GM23248 (cell line): ENCODE data around the gene AEBP1. TPM values are rescaled to one million over a fixed set of nuclear protein-coding genes. Genes with fewer than 3 reads are reported as not detected.

Experiments
- DNase-seq: peaks from one replicate; pipeline ENCODE4 v3.0.0-alpha.2; 2015
- H2AFZ ChIP-seq: fragments of 200-600 bp; sonication (generic); 2 replicates; pipeline ENCODE4 v1.6.1; 2016; ENCODE audit warnings: antibody characterized with exemption
- H3F3A ChIP-seq: fragments of 200-600 bp; sonication (generic); 2 replicates; pipeline ENCODE4 v1.6.1; 2016; ENCODE audit warnings: mild to moderate bottlenecking, antibody characterized with exemption, mixed run types; ENCODE audit not compliant: insufficient read depth
- H3K27ac ChIP-seq: fragments of 200-600 bp; sonication (generic); 2 replicates; pipeline ENCODE4 v1.5.1; 2016; ENCODE audit warnings: mild to moderate bottlenecking
- H3K27me3 ChIP-seq: fragments of 200-600 bp; sonication (generic); replicated peaks from 2 replicates; pipeline ENCODE4 v1.6.1; 2016; ENCODE audit warnings: mild to moderate bottlenecking; ENCODE audit not compliant: insufficient read depth
- H3K36me3 ChIP-seq: fragments of 200-600 bp; sonication (generic); 2 replicates; pipeline ENCODE4 v1.6.1; 2016; ENCODE audit warnings: low read depth, mild to moderate bottlenecking
- H3K4me1 ChIP-seq: fragments of 200-600 bp; sonication (generic); 2 replicates; pipeline ENCODE4 v1.6.1; 2016; ENCODE audit warnings: mild to moderate bottlenecking; ENCODE audit not compliant: insufficient read depth
- H3K4me2 ChIP-seq: fragments of 200-600 bp; sonication (generic); one replicate; pipeline ENCODE4 v1.6.1; 2016; ENCODE audit warnings: mild to moderate bottlenecking; ENCODE audit not compliant: unreplicated experiment
- H3K4me3 ChIP-seq: fragments of 200-600 bp; sonication (generic); 2 replicates; pipeline ENCODE4 v1.5.1; 2016; ENCODE audit warnings: mild to moderate bottlenecking
- H3K79me2 ChIP-seq: fragments of 200-600 bp; sonication (generic); 2 replicates; pipeline ENCODE4 v1.6.1; 2016; ENCODE audit warnings: mild to moderate bottlenecking; ENCODE audit not compliant: insufficient read depth
- H3K9ac ChIP-seq: fragments of 200-600 bp; sonication (generic); 2 replicates; pipeline ENCODE4 v1.6.1; 2016; ENCODE audit warnings: mild to moderate bottlenecking
- H3K9me2 ChIP-seq: fragments of 200-600 bp; sonication (generic); 2 replicates; pipeline ENCODE4 v1.6.1; 2016; ENCODE audit warnings: mixed run types, mild to moderate bottlenecking, moderate library complexity; ENCODE audit not compliant: insufficient read depth
- H3K9me3 ChIP-seq: fragments of 200-600 bp; sonication (generic); one replicate; pipeline ENCODE4 v1.6.1; 2017; ENCODE audit warnings: low read depth
- H4K20me1 ChIP-seq: fragments of 200-600 bp; sonication (generic); 2 replicates; pipeline ENCODE4 v1.6.0; 2016; ENCODE audit not compliant: insufficient read depth
- EZH2 ChIP-seq: fragments of 200-600 bp; sonication (generic); IDR thresholded peaks from 2 replicates; pipeline ENCODE4 v1.6.1; 2018; ENCODE audit warnings: antibody characterized with exemption, mild to moderate bottlenecking; ENCODE audit not compliant: insufficient read depth, poor library complexity, severe bottlenecking
- EZH2phosphoT487 ChIP-seq: fragments of 200-600 bp; sonication (generic); IDR thresholded peaks from 2 replicates; pipeline ENCODE4 v1.6.1; 2018; ENCODE audit warnings: antibody characterized with exemption, moderate library complexity, mild to moderate bottlenecking, low read depth; ENCODE audit not compliant: insufficient read depth
- WGBS, 2 experiments: methylation state at CpG; one replicate each; pipeline ENCODE4 v1.1.6; 2015 to 2017; ENCODE audit warnings: low lambda C conversion rate in 2 of 2, low coverage in 1 of 2; ENCODE audit errors: missing lambda C conversion rate in 2 of 2; 5-methylcytosine and 5-hydroxymethylcytosine counted together
- in situ Hi-C: fragments of 300-500 bp; cut with MboI; formaldehyde crosslinking; loops from 2 replicates; pipeline ENCODE4 v1.15.0; 2020
- polyA plus RNA-seq: library from polyadenylated mRNA; unstranded; fragments of >200 nt; fragmentation: Nextera tagmentation; extraction: Ambion mirVana; gene quantifications from 2 replicates; pipeline ENCODE4 v1.2.1, GENCODE V29; 2016
- total RNA-seq: library from RNA; depleted of rRNA; stranded (reverse); fragments of >200 nt; shearing (Covaris generic); gene quantifications from 2 replicates; pipeline ENCODE4 v1.2.3, GENCODE V29; 2014

Gene AEBP1
- total and polyA plus RNA-seq, 2 experiments from 2014 or later, result 46.6 to 53.0 TPM

DNA sequence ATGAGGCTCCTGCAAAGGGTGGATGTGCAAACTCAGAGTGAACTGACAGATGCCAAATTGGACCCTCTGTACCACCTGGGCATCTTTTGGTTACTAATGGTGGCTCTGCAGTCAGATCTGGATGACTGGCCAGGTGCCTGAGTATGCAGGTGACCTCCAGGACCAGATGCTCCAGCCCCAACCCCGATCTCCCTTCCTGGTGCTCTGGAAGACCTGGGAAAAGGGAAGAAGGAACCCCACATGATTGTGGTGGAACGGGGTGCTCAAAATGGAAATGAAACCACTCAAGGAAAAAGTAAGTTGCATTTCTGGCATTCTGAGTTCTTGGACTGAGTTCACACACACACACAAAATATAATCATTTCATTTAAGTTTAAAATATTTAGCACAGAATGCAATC is 9.8 kb upstream of the AEBP1 start:
- WGBS, 2 experiments, result 68 to 71% methylated on average over 2 of the region's 2 CpGs
- Histone ChIP-seq H3F3A (peaks cover 10% of the 10 kb centered on the region), H3K9ac (no peak overlapping the region), H3K4me2 (no peak overlapping the region), H3K9me2 (no peaks in the 10 kb centered on the region), H3K79me2 (no peaks in the 10 kb centered on the region), H4K20me1 (no peaks in the 10 kb centered on the region), H3K27me3 (no peaks in the 10 kb centered on the region), H3K36me3 (no peaks in the 10 kb centered on the region), H3K4me3 (no peak overlapping the region), H2AFZ (peak overlapping the region; percentile 56), H3K4me1 (peaks cover 12% of the 10 kb centered on the region), H3K27ac (no peak overlapping the region), H3K9me3 (no peaks in the 10 kb centered on the region)
- in situ Hi-C loops, result no loop called here
- no peak for TF ChIP-seq EZH2
- no peak for TF ChIP-seq EZH2phosphoT487
- DNase-seq, result no peak

DNA sequence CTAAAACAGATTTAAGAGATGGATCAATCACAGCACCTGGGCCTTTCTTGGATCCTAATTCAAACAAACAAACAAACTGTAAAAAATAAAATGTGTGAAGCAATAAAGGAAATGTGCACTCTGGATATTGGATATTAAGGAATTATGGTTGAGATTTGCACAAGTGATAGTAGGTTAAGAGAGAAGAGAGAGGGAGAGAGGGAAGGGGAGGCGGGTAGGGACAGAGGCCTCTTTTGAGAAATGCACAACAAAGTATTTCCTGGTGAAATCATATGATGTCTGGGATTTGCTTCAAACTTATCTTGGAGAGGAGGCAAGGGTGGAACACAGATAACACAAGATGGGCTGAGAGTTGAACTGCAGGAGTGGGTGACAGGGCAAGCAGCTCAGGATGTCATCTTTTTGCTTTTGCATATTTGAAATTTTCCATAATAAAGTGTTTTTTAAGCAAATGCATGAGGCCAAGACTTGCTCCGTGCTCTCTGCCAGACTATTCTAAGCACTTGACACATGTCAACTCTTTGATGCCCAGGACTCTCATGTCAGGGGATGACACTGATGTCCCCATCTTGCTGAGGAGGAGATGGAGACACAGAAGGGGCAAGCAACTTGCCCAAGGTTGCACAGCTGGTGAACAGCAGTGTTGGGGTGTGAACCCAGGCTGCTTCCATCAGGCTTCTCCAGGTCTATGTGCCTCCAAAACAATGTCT is 9.1 kb upstream of the AEBP1 start:
- H3K4me3 ChIP-seq, result no peak overlapping the region
- H3K36me3 ChIP-seq, result no peaks in the 10 kb centered on the region
- DNase-seq, result no peak
- no peaks in the 10 kb centered on the region for H3K9me2 ChIP-seq
- no peak for TF ChIP-seq EZH2phosphoT487
- no peak for TF ChIP-seq EZH2
- H4K20me1 ChIP-seq, result no peaks in the 10 kb centered on the region
- peaks cover 9% of the 10 kb centered on the region; the same call in 1 of the 2 replicates for H3F3A ChIP-seq
- peak overlapping the region; percentile 56 for H2AFZ ChIP-seq
- H3K27ac ChIP-seq, result no peak overlapping the region
- no peaks in the 10 kb centered on the region for H3K79me2 ChIP-seq
- peaks cover 5% of the 10 kb centered on the region; the same call in 1 of the 2 replicates for H3K4me1 ChIP-seq
- H3K9ac ChIP-seq, result no peak overlapping the region
- in situ Hi-C loops, result no loop called here
- H3K4me2 ChIP-seq, result no peak overlapping the region
- no peaks in the 10 kb centered on the region for H3K27me3 ChIP-seq
- WGBS, 2 experiments, result 38 to 41% methylated on average over 2 of the region's 2 CpGs
- H3K9me3 ChIP-seq, result no peaks in the 10 kb centered on the region

DNA sequence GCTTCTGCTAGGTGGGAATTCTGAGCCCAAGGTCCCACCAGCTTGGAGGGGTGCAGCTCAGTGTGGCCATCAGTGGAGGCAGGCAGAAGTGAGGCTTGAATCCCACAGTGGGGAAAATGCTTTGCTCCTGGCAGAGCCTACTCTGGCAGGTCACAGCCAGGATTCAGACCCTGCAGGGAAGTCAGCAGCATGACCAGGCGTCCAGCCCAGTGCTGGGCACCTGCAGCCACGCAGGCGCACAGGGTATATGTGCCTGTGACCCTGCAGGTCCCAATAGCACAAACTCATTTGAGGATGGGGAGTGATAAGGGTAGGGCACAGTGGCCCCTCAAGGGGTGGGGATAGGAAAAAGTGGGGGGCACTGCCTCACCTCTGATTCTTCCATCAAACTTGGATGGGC is 8.4 kb upstream of the AEBP1 start:
- Histone ChIP-seq H3F3A (peaks cover 12% of the 10 kb centered on the region; the same call in 1 of the 2 replicates), H3K9ac (no peak overlapping the region), H3K4me3 (no peak overlapping the region), H2AFZ (no peak overlapping the region), H3K36me3 (no peaks in the 10 kb centered on the region), H3K27ac (no peak overlapping the region), H3K79me2 (no peaks in the 10 kb centered on the region), H3K4me2 (no peak overlapping the region), H4K20me1 (no peaks in the 10 kb centered on the region), H3K9me3 (no peaks in the 10 kb centered on the region), H3K27me3 (no peaks in the 10 kb centered on the region), H3K9me2 (no peaks in the 10 kb centered on the region), H3K4me1 (peaks cover 7% of the 10 kb centered on the region)
- WGBS, 2 experiments, result 90 to 91% methylated on average over 3 of the region's 3 CpGs
- TF ChIP-seq EZH2phosphoT487, result no peak
- TF ChIP-seq EZH2, result no peak
- in situ Hi-C loops, result no loop called here
- no peak for DNase-seq

DNA sequence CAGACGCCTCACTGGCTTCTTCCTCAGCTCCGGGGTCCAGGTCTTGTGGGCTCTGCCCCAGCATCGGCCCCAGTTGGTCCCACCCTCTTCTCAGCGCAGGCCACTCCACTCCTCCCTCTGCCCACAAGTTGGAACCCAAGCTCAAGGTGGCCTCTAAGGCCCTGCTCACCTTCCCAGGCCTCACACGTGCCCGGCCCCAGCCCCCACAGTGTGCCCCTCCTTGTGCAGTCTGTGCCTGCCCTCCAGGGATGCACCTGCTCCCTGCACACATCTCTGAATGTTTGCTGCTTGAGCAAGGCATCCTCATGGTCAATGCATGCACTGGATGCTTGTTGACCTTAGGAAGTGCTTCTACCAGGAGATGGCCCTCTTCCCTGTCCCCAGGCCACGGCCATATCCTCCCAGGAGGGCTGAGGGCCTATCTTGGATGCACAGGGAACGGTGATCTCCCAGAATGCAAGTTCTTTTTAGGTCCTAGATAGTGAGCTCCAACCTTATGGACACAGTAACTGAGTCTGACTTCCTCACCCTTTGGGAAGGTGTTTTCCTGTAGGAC is 7.7 kb upstream of the AEBP1 start:
- Histone ChIP-seq H4K20me1 (no peaks in the 10 kb centered on the region), H3K27me3 (no peaks in the 10 kb centered on the region), H3K79me2 (no peaks in the 10 kb centered on the region), H3F3A (peaks cover 12% of the 10 kb centered on the region; the same call in 1 of the 2 replicates), H3K9me3 (no peaks in the 10 kb centered on the region), H3K4me1 (peaks cover 7% of the 10 kb centered on the region), H3K36me3 (no peaks in the 10 kb centered on the region), H3K4me3 (no peak overlapping the region), H3K27ac (no peak overlapping the region), H3K9me2 (no peaks in the 10 kb centered on the region), H3K4me2 (no peak overlapping the region), H3K9ac (no peak overlapping the region), H2AFZ (no peak overlapping the region)
- no peak for DNase-seq
- in situ Hi-C loops, result no loop called here
- WGBS, 2 experiments, result 67 to 83% methylated on average over 4 to 8 of the region's 8 CpGs
- TF ChIP-seq EZH2 (no peak), EZH2phosphoT487 (no peak)
